ENCODE measurements around the gene ABHD2.

GRCh38 chr15:89143503-89144162, 55.4 kb downstream of the ABHD2 start:
- TF ChIP-seq CTCF (IDR thresholded peaks at IDR 0.05) (no peak), POLR2A (IDR thresholded peaks at IDR 0.05) (no peak), EP300 (IDR thresholded peaks at IDR 0.05) (no peak)

Data from ovary (tissue), 3 donors.